GM18520 (cell line): Measurements from ENCODE around the gene CATSPER1.
"Not testable (repeated sequence)": the region's sequence is repeated elsewhere in the genome, so short reads cannot be mapped to it uniquely, and the experiment has no call there.

ENCODE experiments used
- ATAC-seq: cut with Tn5 transposase; IDR thresholded peaks from one replicate; pipeline ENCODE4 v1.9.1; 2021; ENCODE audit not compliant: unreplicated experiment

The CATSPER1 gene

DNA sequence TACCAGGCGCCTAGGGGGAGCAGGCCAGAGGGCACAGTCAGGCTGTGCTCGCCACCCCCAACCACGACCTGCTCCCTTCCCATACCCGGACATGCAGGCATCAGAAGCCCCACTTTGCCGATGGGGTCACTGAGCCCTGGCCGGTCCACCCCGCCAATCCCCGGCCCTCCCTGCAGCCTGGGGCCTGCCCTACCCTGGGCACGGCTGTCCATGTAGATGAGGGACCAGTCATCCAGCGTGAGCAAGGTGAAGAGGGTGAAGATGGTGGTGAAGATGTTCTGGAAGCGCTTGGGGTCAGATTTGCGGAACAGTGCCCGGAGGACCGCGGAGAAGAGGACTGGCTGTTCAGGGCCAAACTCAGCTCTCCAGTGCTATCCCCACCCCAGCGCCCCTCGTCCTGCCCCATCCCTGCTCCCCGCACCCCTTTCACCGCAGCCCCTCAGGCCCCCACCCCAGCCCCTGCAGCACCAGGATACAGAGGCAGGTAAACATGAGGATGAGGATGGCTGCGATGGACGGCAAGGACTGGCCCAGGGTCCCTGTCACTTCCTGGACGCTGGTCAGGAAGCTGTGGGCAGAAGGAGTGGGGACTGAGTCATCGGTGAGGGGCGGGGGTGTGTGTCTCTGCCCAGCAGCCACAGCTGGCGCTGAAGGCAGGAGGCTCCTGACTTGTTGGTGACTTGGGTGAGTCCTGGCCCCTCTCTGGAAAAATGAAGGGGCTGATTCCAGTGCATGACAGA lies 5.5 kb downstream of the CATSPER1 start:
- ATAC-seq = no peak

DNA sequence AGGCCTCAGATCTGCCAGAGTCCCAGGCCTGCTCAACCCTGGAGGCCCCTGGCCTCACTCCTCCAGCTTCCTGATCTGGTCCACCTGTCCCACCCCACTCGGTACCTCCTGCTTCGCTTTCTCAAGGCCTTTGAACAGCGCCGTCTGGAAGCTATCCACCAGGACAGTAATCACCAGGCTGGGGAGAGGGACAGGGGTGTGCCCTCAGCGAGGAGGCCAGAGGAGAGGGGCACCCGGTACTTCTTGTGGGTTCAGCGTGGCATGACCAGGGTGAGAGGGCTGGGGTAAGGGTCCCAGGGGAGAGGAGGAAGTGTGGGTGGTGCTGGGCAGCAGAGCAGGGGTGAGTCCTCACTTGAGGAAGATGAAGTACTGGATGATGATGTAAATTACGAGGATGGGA lies 6.1 kb downstream of the CATSPER1 start:
- ATAC-seq = no peak

DNA sequence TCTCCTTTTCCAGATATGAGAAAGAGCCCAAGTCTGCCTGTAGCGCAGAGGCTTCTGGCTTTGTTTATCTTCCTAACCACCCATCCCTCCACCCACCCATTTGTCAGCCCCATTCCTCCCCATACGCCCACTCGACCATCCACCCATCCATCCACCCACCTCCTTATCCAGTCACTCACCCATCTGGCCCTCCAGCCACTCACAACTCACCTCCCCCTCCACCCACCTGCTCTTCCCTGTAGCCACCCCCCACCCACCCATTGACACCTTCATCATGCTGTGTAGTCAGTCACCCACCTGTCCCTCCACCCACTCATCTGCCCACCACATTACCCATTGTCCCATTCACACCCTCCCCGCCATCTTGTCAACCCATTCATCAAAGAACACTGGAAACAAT lies 9.0 kb downstream of the CATSPER1 start:
- ATAC-seq = no peak

- no peak for ATAC-seq
Observed at GRCh38 chr11:66016793-66017177, 9.5 kb downstream of the CATSPER1 start.

DNA sequence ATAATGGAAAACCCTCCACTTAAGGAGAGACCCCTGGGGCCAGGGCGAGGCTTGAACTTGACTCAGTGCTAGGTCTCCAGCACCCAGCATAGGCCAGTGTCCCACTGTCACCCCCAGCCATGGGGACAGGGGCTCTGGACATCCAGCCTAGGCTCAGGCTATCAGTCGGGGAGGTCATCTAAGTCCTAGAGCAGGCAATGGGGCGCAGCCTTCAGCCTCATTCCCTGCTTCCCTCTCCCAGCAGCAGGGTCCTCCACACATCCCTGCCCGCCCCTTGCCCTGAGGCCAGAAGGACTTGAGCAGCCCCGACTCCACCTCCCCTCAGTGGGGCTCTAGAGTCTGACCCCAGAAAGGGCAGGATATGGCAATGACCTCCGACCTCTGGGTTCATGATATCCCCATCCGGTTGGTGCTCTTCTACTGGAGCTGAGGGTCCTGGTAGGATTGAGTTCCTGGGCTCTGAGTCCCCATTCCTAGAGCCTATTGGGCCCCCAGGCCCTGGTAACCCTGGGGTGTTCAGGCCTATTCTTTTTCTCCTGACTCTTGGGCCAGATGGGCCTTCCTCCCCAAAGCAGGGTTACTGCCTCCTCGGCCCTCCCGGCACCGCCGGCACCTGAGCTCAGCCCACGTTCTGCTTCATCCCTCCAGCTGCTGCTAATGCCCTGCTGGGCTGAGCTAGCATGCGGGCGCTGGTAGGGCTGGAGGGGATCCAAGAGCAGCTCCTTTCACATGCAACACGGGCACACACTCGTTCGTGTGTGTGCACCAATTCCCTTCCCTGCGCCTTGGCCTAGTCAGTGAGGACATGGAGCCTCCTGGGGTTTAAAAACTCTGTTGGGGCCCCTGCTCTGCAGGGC lies 10.1 kb downstream of the CATSPER1 start:
- ATAC-seq = no peak

DNA sequence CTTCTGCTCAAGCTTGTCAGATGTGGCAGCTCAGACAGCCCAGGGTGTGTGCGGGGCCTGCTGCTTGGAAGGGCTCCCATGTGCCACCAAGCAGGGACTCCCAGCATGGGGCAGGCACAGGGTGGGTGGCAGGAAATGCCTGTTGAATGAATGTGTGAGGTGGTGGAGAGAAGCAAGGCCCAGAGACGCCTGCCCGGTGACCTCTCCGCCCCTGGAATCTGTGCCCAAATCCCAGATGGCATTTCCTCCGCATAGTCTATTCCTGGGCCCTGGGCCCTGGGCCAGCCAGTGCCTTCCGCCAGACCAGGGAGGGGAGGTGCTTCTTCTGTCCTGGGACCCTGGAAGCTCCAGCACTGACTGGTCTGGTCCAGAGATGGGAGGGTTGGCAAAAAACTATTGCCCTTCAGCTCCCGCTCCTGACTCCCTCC lies 10.8 kb downstream of the CATSPER1 start:
- ATAC-seq = no peak

- no peak for ATAC-seq
Observed at GRCh38 chr11:66014804-66015453, 11.3 kb downstream of the CATSPER1 start.

DNA sequence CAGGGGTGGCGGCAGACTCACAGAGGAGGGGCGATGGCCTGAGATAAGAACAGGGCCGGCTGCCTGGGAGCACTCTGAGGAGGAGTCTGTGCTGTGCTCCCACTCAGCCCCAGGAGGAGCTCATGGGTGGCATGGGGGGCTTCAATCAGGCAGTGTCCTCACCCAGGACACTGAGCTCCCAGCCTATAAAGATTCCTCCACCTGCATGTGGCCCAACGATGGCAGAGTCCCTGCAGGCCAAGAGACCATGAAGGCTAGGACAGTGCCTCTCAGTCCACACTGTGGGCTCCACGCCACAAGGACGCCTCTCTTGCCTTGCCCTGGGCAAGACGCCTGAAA lies 12.5 kb downstream of the CATSPER1 start:
- no peak for ATAC-seq

DNA sequence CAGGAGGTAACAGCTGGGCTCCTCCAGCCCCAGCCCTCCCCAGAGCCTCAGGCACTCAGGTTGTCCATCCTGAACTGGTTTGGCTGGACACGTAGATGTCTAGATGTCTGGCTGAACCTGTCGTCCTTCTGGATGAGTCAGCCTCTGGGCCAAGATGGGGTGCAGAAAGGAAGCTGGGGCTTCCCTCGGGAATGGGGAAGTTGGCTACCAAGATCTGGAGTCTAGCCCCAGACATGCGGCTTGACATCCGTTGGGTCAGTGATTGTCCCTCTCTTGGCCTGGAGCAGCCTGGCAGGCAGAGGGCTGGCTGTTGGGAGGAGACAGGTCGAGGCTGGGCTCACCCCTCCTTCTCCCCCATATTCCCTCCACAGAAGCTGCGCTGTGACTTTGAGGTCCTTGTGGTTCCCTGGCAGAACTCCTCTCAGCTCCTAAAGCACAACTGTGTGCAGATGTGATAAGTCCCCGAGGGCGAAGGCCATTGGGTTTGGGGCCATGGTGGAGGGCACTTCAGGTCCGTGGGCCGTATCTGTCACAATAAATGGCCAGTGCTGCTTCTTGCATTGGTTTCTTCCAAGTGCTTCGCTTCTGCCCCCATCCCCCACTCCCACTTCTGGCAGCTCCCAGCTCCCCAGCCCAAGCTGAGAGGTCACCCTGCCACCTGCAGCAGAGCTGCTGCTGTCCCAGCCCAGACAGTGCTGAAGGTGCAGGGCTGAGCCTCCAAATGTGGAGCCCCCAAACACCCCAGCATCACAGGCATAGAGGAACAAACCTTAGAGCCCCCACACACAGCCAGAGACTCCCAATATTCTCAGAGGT lies 13.1 kb downstream of the CATSPER1 start:
- ATAC-seq = no peak

DNA sequence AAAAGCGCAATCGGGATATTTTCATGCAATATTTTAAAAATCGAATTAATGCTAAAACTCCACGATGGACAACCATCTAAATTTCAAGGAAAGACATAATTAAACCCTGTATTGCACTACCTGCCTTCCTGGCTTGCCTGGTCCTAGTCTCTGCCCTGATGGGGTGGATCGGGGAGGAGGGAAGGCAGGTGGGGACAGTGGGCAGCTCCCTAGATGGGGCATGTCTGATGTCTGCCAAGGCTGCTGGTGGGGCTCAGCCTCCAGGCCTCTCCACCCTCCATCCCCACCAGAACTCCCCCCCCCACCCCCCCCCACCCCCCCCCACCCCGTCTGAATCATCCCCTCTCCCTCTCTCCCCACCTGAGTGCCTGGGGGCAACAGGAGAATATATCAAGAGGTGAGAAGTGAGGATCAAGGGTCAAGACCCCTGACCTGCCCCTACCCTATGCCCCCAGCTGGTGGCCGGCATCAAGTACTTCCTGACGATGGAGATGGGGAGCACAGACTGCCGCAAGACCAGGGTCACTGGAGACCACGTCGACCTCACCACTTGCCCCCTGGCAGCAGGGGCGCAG lies 13.8 kb downstream of the CATSPER1 start:
- ATAC-seq = no peak

GRCh38 chr11:66011785-66012303 lies 14.4 kb downstream of the CATSPER1 start, which contains the start of gene CST6:
TSS of gene CST6 (plus strand) at chr11:66012008. CDS start at chr11:66012045, 37 bp downstream.
- ATAC-seq = no peak

DNA sequence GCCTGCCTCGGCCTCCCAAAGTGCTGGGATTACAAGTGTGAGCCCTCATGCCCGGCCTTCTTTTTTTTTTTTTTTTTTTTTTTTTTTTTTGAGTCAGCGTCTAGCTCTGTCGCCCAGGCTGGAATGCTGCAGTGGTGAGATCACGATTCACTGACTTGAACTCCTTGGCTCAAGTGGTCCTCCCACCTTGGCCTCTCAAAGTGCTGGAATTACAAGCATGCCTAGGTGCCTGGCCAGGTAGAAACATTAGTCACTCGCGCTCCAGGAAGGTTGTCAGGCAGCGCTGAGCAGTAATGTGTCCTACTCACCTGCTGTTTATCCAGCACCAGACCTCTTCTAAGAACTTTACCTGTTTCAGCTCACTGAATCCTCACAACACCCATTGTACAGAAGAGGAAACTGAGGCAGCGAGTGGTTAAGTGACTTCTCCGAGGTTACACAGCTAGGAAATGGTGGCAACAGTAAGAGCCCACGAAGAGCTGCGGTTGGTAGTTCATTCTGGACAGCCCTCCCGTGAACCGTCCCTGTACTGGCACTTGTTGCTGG lies 15.0 kb downstream of the CATSPER1 start:
- ATAC-seq = no peak

- ATAC-seq = not testable (repeated sequence)
Observed at GRCh38 chr11:66010036-66010435, 16.2 kb downstream of the CATSPER1 start.

- ATAC-seq = no peak
Observed at GRCh38 chr11:66008468-66009101, 17.7 kb downstream of the CATSPER1 start.

DNA sequence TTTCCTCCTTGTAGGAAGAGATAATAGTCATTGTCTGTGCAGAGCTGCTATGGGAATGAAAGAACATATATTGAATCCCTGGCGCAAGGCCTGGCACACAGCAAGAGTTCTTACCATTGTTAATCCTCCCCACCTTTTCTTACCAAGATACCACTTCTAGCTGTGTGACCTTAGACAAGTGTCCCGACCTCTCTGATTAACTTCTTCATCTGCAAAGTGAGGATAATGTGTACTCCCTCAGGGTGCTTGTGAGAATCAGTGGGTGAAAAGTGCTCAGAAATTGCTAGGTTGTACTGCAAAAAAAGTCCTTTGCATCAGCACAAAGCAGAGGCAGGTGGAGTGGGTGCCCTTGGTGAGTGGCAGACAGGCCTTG lies 18.2 kb downstream of the CATSPER1 start:
- no peak for ATAC-seq

DNA sequence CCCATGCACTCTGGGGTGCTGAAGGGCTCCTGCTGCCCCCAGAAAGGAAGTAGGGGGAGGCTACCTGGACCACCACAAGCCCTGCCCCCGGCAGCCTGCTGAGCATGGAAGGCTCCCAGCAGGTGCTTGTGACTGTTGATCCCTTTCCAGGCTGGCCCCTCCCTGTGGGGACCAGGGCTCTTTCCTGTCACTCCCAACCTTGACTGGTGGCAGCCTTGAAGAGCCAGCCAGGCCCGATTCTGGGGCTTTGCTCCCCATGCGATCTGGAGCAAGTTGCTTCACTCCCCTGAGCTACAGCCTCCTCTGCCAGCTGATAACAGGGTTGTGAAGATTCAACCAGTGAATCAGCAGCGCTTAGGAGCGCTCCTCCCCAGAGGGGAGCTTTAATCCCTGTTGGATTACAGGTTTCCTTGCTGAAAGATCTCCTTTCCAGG lies 19.1 kb downstream of the CATSPER1 start:
- no peak for ATAC-seq

GRCh38 chr11:66006891-66007176 lies 19.4 kb downstream of the CATSPER1 start:
- ATAC-seq = no peak

GRCh38 chr11:66006134-66006890 lies 20.0 kb downstream of the CATSPER1 start:
- no peak for ATAC-seq

- no peak for ATAC-seq
Observed at GRCh38 chr11:66004186-66004585, 22.1 kb downstream of the CATSPER1 start.
